ENCODE data around the gene PROB1. TPM values are rescaled to one million over a fixed set of nuclear protein-coding genes. Genes with fewer than 3 reads are reported as not detected.
"Not testable (repeated sequence)": the region's sequence is repeated elsewhere in the genome, so short reads cannot be mapped to it uniquely, and the experiment has no call there.

Gene PROB1
- polyA plus RNA-seq (2013, experiment 1 of 2), result 0.76 TPM
- polyA plus RNA-seq (2013, experiment 2 of 2), result 0.82 TPM

- peak within 1 kb of the TSS; percentile 64 for H4K8ac ChIP-seq (ENCODE audit: low read length)
- H2AK5ac ChIP-seq (ENCODE audit: low read length, severe bottlenecking), result no peak within 1 kb of the TSS
- H2BK120ac ChIP-seq (ENCODE audit: low read depth, low read length), result no peak within 1 kb of the TSS
- no peak within 1 kb of the TSS for H2AFZ ChIP-seq (ENCODE audit: low read depth, low read length)
- H3K27ac ChIP-seq (ENCODE audit: low read length, poor library complexity, severe bottlenecking), result no peak within 1 kb of the TSS
- peak within 1 kb of the TSS; percentile 65 for H3K9ac ChIP-seq (ENCODE audit: low read length)
- peaks cover 18 to 29% of the 10 kb centered on the region in 2 experiments for H3K27me3 ChIP-seq (ENCODE audit: control insufficient read depth in 1 of 2, insufficient read depth in 1 of 2, low read length in 2 of 2)
- H2BK5ac ChIP-seq (ENCODE audit: low read depth, low read length, poor library complexity, severe bottlenecking), result no peak within 1 kb of the TSS
- H3K9me3 ChIP-seq (ENCODE audit: control insufficient read depth, low read length), result no peaks in the 10 kb centered on the region
- peak within 1 kb of the TSS in 1 of 2 experiments; percentile 57 for H3K23ac ChIP-seq (ENCODE audit: low read length in 2 of 2)
- H2BK12ac ChIP-seq (ENCODE audit: low read length in 2 of 2), result no peak within 1 kb of the TSS
- H3K14ac ChIP-seq (ENCODE audit: low read length in 2 of 2), result no peak within 1 kb of the TSS
- peak within 1 kb of the TSS; percentile 95 for H2BK15ac ChIP-seq (ENCODE audit: low read depth, poor library complexity, severe bottlenecking)
- H3K4me2 ChIP-seq (ENCODE audit: low read length, poor library complexity, severe bottlenecking), result peak within 1 kb of the TSS; percentile 27
- no peak within 1 kb of the TSS for H3K4ac ChIP-seq (ENCODE audit: low read depth in 1 of 2, low read length in 2 of 2)
- H3K79me1 ChIP-seq (replicated peaks; ENCODE audit: low read length, poor library complexity, severe bottlenecking), result no peaks in the 10 kb centered on the region
- peaks cover 32% of the 10 kb centered on the region for H3K4me1 ChIP-seq (ENCODE audit: control insufficient read depth, insufficient read depth, low read depth, low read length)
- peaks cover 0 to 7% of the 10 kb centered on the region in 2 experiments for H3K36me3 ChIP-seq (ENCODE audit: control insufficient read depth in 1 of 2, insufficient read depth in 2 of 2, low read depth in 1 of 2, low read length in 2 of 2)
- H3K4me3 ChIP-seq (ENCODE audit: insufficient read depth in 1 of 2, low read depth in 1 of 2, low read length in 2 of 2), result peak within 1 kb of the TSS; percentile 30 to 65
- WGBS, result 24% methylated on average over 58 of the region's 76 CpGs
- H4K91ac ChIP-seq (ENCODE audit: low read length), result peak within 1 kb of the TSS; percentile 47
- peak within 1 kb of the TSS in 1 of 2 experiments; percentile 35 for H3K18ac ChIP-seq (ENCODE audit: low read depth in 1 of 2, low read length in 2 of 2)
- DNase-seq, result peak; percentile 22
Observed at GRCh38 chr5:139394654-139395566, at the start of gene PROB1. Gene PROB1 (minus strand): TSS chr5:139395104. CDS start chr5:139395081, 23 bp downstream.

GRCh38 chr5:139443831-139444453, 49.0 kb upstream of the PROB1 start:
- WGBS, result 43% methylated on average over 3 of the region's 4 CpGs
- peaks cover 6% of the 10 kb centered on the region for H3K4me1 ChIP-seq (ENCODE audit: control insufficient read depth, insufficient read depth, low read depth, low read length)

GRCh38 chr5:139440416-139440815, 45.5 kb upstream of the PROB1 start:
- H2BK5ac ChIP-seq (ENCODE audit: low read depth, low read length, poor library complexity, severe bottlenecking); H2AFZ ChIP-seq (ENCODE audit: low read depth, low read length); H2AK5ac ChIP-seq (ENCODE audit: low read length, severe bottlenecking); H3K36me3 ChIP-seq (ENCODE audit: control insufficient read depth in 1 of 2, insufficient read depth in 2 of 2, low read depth in 1 of 2, low read length in 2 of 2); H3K4me3 ChIP-seq (ENCODE audit: insufficient read depth in 1 of 2, low read depth in 1 of 2, low read length in 2 of 2); H4K91ac ChIP-seq (ENCODE audit: low read length); H3K27ac ChIP-seq (ENCODE audit: low read length, poor library complexity, severe bottlenecking); H3K18ac ChIP-seq (ENCODE audit: low read depth in 1 of 2, low read length in 2 of 2); H2BK15ac ChIP-seq (ENCODE audit: low read depth, poor library complexity, severe bottlenecking); H3K79me1 ChIP-seq (replicated peaks; ENCODE audit: low read length, poor library complexity, severe bottlenecking); H3K23ac ChIP-seq (ENCODE audit: low read length in 2 of 2); H4K8ac ChIP-seq (ENCODE audit: low read length); H2BK12ac ChIP-seq (ENCODE audit: low read length in 2 of 2); H3K9me3 ChIP-seq (ENCODE audit: control insufficient read depth, low read length); DNase-seq; H3K4ac ChIP-seq (ENCODE audit: low read depth in 1 of 2, low read length in 2 of 2); H2BK120ac ChIP-seq (ENCODE audit: low read depth, low read length); H3K27me3 ChIP-seq (ENCODE audit: control insufficient read depth in 1 of 2, insufficient read depth in 1 of 2, low read length in 2 of 2); H3K14ac ChIP-seq (ENCODE audit: low read length in 2 of 2); H3K4me2 ChIP-seq (ENCODE audit: low read length, poor library complexity, severe bottlenecking); H3K9ac ChIP-seq (ENCODE audit: low read length): not testable (repeated sequence)
- H3K4me1 ChIP-seq (ENCODE audit: control insufficient read depth, insufficient read depth, low read depth, low read length), result peaks cover 19% of the 10 kb centered on the region
- WGBS, result 96% methylated on average over 15 of the region's 17 CpGs

More at GRCh38 chr5:139443831-139444453, 49.0 kb upstream of the PROB1 start:
- Histone ChIP-seq H3K4me2 (ENCODE audit: low read length, poor library complexity, severe bottlenecking) (no peak overlapping the region), H3K18ac (ENCODE audit: low read depth in 1 of 2, low read length in 2 of 2) (no peak overlapping the region), H3K14ac (ENCODE audit: low read length in 2 of 2) (no peak overlapping the region), H3K9ac (ENCODE audit: low read length) (no peak overlapping the region), H2BK15ac (ENCODE audit: low read depth, poor library complexity, severe bottlenecking) (no peak overlapping the region), H2BK12ac (ENCODE audit: low read length in 2 of 2) (no peak overlapping the region), H3K79me1 (replicated peaks; ENCODE audit: low read length, poor library complexity, severe bottlenecking) (no peaks in the 10 kb centered on the region), H4K8ac (ENCODE audit: low read length) (no peak overlapping the region), H3K36me3 (ENCODE audit: control insufficient read depth in 1 of 2, insufficient read depth in 2 of 2, low read depth in 1 of 2, low read length in 2 of 2) (no peaks in the 10 kb centered on the region), H3K27me3 (ENCODE audit: control insufficient read depth in 1 of 2, insufficient read depth in 1 of 2, low read length in 2 of 2) (no peaks in the 10 kb centered on the region), H3K27ac (ENCODE audit: low read length, poor library complexity, severe bottlenecking) (no peak overlapping the region), H3K9me3 (ENCODE audit: control insufficient read depth, low read length) (no peaks in the 10 kb centered on the region), H2BK5ac (ENCODE audit: low read depth, low read length, poor library complexity, severe bottlenecking) (no peak overlapping the region), H2AFZ (ENCODE audit: low read depth, low read length) (no peak overlapping the region), H2BK120ac (ENCODE audit: low read depth, low read length) (no peak overlapping the region), H3K23ac (ENCODE audit: low read length in 2 of 2) (no peak overlapping the region), H4K91ac (ENCODE audit: low read length) (no peak overlapping the region), H3K4me3 (ENCODE audit: insufficient read depth in 1 of 2, low read depth in 1 of 2, low read length in 2 of 2) (no peak overlapping the region), H2AK5ac (ENCODE audit: low read length, severe bottlenecking) (no peak overlapping the region), H3K4ac (ENCODE audit: low read depth in 1 of 2, low read length in 2 of 2) (no peak overlapping the region)
- peak; percentile 79 for DNase-seq

Data from mesenchymal stem cell (in vitro differentiated cells and primary cell).